NCI-H2227 (cell line): Measurements from ENCODE around the gene PDE6B.
A peak's percentile ranks its signal among the peaks of the same experiment; 100 is the strongest.
"Not testable (repeated sequence)": the region's sequence is repeated elsewhere in the genome, so short reads cannot be mapped to it uniquely, and the experiment has no call there.

Experiments
- DNase-seq: peaks from one replicate; lab custom pipeline; 2025; ENCODE audit not compliant: unreplicated experiment; lab: John Stamatoyannopoulos, UW

Gene PDE6B

DNA sequence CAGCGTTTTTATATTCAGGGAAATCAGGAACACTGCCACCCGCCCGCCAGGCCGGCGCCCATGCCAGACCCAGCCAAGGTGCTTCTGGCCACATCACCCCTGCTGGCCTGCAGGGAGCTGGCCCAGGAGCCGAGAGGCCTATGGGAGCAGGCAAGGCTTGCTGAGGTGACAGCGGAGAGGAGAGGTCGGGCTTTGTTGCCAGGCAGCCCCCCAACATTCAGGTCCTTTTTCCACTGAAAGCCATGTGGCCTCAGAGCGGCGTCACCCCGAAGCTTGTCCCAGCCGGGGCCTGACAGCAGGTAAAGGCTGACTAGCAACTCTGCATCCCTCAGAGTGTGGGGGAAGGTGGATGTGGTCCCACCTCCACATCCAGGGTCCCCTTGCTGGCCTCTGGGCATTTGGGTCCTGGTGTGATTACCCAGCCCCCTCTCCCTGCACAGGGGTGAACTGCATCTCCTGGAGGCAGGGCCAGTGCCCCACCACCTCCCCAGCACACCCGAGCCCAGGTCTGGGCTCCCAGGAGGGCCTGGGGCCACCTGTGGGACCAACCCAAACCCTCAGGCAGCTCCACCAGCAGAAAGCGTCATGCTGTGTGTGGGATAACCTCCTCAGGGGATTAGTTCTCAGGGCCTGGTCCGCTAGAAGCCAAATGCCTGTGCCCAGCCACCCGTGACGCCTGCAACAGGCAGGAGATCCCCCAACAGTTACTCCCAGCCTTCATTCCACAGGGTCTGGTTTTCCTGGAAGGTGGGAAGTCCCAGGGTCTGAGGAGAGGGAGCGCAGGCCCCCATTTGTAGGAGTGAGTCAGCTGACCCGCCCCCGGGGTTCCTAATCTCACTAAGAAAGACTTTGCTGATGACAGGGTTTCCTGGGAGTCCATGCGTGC lies at the start of gene PDE6B:
Gene PDE6B (plus strand): TSS at position 869 of the 886 bp plus-strand sequence. CDS start 54 bp downstream, outside the sequence.
- DNase-seq: no peak

DNA sequence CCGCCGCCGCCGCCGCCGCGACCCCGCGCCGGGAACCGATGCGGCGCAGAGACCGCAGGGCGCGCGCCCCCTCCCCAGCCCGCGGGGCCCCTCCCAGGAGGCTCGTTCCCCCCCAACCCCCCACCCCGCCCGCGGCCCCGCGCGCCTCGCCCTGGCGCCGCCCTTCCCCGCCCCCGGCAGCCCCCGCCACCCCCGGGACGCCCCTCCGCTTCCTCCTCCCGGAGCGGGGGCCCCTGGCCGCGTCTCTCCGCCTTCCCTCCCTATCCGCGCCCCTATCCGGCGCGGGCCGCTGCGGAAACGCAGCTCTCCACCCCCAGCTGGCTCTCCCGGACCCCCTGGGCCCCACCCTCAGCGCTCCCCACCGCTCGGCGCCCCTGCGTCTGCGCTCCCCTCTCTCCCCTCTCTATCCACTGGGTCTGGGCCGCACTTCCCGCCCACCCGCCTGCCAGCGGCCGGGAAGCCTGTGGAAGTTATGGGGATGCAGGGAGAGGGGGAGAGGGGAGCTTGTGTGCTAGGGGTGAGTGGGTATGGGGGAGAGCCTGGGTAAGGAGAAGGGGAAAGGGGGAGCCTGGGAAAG lies 49.0 kb upstream of the PDE6B start, which contains the start of gene TMEM271:
Gene TMEM271 (minus strand): TSS at position 51 of the 577 bp plus-strand sequence. CDS start 233 bp downstream, outside the sequence.
- DNase-seq: peak; percentile 64

GRCh38 chr4:576991-577498 lies 48.3 kb upstream of the PDE6B start:
- peak; percentile 69 for DNase-seq

- peak; percentile 57 for DNase-seq
Measured at GRCh38 chr4:577499-578450, 47.6 kb upstream of the PDE6B start.

DNA sequence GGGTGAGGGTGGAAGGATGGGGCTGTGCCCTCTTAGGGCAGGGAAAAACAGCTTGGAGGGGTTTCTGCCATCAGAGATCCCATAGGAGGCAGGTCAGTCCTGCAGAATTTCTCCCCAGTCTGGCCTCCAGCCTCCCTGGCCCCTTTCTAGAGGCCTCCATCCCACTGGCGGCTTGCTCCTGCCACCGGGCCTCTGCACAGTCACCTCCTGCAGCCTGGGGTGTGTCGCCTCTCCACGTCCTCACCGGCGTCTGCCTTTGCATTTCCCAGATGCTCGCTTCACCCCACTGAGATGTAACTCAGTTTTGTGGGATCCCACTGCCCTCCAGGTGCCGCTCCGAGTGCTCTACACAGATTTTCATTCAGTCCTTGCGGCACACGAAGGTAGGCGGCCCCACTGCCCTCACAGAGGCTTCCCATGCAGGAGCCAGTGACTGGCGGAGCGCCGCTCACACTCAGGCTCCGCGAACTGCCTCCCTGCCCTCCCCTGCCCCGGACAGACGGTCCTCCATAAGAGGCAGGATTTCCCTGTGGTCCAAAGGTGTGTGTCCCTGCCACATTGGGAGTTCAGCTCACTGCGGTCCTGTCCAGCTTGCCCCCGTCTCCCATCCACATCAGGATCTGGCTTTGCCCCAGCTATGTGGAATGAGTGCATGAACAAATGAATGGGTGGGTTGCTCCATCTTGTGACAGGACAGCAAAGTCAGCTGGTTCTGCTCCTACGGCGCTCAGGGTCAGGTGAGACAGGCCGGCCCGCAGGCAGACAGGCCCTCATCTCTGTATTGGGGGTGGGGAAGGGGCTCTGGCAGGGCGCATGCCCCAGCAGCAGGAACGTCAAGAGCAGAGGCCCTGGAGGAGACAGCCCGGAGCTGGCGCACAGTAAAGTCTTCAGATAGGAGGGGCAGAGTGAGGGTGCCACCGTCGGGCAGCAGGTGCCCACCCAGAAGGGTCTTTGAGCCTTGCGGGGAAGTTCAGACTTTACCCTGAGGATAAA lies 46.6 kb upstream of the PDE6B start:
- DNase-seq: no peak

DNA sequence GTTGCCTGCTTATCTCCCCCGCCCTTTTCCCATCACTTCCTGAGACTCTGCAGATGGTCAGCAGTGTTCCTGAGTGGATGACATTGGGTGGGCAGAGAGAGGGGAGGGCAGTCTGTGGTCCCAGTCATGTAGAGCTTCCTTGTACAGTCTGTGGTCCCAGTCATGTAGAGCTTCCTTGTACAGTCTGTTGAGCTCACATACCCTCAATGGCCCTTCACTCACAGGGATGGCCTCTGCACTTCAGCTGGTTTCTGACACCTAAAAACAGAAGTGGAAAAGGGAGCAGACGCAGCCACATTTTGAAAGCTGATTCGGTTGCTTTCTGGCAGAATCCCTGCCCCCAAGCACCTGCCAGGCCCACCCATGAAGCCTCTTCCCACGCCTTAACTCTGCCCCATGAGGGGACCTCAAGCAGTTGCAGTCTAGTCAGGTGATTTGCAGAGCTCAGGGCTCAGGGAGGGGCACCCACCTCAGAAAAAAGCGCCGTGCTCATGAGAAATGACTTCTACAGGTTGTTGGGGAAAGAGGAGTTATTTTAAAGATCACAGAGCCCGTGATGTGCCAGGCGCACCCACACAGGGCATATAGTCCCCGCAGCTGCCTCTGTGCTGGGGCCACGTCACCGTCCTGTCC lies 45.7 kb upstream of the PDE6B start:
- no peak for DNase-seq

GRCh38 chr4:581181-581580 lies 44.2 kb upstream of the PDE6B start:
- no peak for DNase-seq

GRCh38 chr4:581753-582361 lies 43.5 kb upstream of the PDE6B start:
- DNase-seq: no peak

DNA sequence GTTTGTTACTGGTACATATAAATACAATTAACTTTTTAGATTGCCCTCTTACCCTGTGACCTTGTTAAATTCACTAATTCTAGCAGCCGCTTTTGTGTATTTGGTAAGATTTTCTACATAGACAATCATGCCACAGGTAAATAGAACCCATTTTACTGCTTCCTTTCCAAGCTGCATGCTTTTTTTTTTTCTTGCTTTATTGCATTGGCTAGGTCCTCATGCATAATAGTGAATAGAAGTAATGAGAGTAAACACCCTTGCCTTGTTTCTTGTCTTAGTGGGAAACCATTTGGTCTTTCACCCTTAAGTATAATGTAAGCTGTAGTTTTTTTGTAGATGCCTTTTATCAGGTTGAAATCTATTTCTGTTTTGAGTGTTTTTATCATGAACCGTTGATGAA lies 41.6 kb upstream of the PDE6B start:
- DNase-seq: no peak

DNA sequence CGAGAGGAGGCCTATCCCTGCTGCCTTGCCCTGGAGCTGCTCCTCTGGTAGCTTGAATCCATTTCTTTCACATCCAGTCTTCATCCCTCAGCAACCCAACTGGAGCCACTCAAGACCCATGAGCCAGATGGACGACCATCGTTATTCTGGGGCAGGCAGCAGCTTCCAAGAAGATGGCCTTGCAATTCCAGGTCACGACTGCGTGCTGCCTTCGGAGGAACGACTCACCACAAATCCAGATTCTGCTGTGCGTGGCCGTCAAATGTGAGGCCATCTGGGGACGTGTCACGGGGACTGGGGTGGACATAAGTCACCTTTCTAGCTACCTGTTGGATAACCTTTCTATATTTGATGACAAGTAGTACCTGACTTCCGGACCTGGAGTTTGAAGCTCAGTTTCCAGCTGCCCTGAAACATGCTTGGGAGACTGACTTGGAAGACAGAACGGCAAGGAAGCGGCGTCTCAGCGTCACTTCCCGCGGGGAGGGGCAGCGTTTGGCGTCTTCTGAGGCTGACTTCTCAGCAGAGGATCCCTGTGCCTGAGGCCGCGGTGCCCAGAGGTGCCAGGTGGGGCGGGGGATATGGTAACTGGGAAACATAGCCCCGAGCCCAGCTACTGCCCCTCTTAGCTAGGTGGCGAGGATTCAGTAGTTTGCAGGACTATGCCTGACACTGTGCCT lies 37.6 kb upstream of the PDE6B start:
- no peak for DNase-seq

DNA sequence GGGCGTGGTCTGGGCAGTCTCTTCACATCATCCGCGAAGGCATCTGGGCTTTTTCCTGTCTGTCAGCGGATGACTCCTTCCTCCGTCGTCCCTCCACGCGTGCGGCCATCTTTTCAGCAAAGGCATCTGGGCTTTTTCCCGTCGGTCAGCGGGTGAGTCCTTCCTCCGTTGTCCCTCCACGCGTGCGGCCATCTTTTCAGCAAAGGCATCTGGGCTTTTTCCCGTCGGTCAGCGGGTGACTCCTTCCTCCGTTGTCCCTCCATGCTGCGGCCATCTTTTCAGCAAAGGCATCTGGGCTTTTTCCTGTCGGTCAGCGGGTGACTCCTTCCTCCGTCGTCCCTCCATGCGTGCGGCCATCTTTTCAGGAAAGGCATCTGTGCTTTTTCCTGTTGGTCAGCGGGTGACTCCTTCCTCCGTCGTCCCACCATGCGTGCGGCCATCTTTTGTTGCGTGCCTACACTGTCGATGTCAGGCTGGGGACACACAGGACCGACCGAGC lies 37.0 kb upstream of the PDE6B start:
- DNase-seq: no peak

DNA sequence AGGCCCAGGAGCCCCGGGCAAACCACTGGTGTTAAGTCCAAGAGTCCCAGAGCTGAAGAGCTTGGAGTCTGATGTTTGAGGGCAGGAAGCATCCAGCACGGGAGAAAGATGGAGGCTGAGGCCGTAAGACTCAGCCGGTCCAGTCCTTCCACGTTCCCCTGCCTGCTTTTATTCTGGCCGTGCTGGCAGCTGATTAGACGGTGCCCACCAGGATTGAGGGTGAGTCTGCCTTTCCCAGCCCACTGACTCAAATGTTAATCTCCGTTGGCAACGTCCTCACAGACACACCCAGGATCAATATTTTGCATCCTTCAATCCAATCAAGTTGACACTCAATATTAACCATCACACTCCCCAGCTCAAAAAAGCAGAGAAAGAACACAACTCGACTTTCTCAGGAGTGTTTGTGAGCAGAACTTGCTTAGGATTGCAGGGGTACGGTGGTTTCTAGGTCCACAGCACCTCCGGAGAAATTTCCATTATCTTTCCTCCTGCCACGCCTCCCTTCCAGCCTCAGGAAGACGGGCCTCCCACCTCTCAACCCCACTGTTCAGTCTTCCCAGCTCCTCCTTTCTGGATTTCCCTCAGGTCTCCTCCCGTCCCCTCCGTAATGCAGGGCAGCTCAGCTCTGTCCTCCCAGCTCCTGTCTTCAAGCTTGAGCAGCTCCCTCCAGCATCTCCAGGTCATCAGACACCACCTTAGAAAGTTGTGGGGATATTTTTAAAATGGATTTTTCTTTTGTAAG lies 36.0 kb upstream of the PDE6B start:
- DNase-seq: no peak

DNA sequence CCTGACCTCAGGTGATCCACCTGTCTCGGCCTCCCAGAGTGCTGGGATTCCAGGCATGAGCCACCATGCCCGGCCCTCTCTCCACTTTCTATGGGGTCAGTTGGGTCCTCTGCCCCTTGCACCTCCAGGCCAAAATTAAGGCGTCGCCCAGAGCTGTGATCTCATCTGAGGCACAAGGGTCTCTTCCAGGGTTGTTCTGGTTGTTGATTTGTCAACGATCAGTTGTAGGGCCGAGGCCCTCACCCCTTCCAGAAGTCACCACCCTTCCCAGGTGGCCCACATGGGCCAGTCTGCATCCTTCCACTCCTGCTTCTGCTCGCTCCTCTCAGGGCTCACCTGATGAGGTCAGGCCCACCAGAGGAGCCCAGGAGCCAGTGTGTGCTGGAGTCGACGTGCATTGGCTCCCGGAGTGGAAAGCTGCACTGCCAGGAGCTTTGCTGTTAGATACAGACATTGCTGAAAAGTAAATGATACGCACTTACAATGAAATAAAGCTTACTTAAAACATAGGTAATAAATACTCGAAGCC lies 35.0 kb upstream of the PDE6B start:
- DNase-seq: no peak

- not testable (repeated sequence) for DNase-seq
Measured at GRCh38 chr4:592178-592577, 33.2 kb upstream of the PDE6B start.

GRCh38 chr4:592825-593520 lies 32.4 kb upstream of the PDE6B start:
- DNase-seq: no peak

DNA sequence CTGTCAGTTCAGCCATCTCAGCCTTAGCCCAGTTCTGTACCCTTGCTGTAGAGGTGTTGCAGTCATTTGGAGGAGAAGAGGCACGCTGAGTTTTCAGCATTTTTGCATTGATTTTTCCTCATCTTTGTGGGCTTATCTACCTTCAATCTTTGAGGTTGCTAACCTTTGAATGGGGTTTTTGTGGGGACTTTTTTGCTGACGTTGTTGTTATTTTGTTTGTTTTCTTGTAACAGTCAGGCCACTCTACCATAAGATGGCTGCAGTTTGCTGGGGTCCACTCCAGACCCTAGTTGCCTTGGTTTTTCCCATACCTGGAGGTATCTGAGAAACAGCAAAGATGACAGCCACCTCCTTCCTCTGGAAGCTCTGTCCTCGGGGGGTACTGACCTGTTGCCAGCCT lies 26.4 kb upstream of the PDE6B start:
- no peak for DNase-seq

DNA sequence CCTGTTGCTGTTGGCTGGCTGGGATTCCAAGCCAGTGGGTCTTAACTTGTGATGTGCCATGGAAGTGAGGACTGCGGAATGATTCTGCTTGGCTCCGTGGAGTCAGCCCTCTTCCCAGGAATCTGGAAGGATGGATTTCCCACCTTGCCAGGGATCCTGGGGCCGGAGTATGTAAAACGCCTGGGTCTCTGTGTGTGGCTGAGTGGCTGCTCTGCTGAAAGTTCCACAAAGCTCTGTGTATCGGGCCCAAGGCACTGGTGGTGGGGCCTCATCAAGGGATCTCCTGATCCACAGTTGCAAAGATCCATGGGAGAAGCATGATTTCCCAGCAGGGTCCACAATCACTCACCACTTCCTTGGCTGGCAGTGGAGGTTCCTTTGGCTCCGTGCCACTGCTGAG lies 25.2 kb upstream of the PDE6B start:
- DNase-seq: no peak
